ENCODE data around the gene ZMIZ1.

Gene ZMIZ1

DNA sequence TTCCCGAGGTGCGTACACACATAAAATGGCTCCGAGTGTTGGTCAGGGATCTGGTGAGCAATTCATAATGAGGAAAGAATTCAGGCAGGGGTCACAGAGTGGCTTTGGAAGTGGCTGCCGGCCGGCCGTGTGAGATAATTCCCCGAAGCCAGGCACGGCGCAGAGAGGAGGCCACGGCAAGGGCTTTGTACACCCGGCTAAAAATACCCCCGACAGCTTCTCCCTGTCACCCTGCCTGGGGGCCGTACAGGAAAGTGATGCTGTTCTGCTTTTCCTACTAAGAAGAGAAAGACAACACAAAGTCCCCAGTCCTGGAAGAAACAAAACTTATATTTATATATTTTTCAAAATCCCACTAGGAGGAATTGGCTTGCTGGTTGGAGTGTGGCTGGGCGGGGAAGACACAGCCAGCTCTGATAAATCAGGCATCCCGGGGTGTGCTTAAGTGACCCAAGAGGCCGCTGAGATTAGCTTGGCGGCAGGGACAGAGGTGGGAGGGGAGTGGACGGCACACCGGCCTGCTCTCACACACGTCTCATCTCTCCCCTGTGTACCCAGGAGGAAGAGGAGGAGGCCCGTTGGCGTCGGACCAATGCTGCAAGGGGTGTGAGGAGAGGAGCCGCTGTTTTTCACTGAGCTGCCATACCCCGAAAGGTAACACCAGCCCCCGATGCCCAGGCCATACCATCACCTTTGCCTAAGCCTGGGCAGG lies 70.5 kb downstream of the ZMIZ1 start:
- H3K4me3 ChIP-seq (ENCODE audit: control insufficient read depth, low read depth, low read length): no peak overlapping the region
- TF ChIP-seq, protein P1, sequence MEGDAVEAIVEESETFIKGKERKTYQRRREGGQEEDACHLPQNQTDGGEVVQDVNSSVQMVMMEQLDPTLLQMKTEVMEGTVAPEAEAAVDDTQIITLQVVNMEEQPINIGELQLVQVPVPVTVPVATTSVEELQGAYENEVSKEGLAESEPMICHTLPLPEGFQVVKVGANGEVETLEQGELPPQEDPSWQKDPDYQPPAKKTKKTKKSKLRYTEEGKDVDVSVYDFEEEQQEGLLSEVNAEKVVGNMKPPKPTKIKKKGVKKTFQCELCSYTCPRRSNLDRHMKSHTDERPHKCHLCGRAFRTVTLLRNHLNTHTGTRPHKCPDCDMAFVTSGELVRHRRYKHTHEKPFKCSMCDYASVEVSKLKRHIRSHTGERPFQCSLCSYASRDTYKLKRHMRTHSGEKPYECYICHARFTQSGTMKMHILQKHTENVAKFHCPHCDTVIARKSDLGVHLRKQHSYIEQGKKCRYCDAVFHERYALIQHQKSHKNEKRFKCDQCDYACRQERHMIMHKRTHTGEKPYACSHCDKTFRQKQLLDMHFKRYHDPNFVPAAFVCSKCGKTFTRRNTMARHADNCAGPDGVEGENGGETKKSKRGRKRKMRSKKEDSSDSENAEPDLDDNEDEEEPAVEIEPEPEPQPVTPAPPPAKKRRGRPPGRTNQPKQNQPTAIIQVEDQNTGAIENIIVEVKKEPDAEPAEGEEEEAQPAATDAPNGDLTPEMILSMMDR (conservative IDR thresholded peaks at IDR 0.05; ENCODE audit: control insufficient read depth, insufficient read depth, low read depth, low read length): no peak
- DNase-seq (ENCODE audit: low read depth): peak; percentile 93

DNA sequence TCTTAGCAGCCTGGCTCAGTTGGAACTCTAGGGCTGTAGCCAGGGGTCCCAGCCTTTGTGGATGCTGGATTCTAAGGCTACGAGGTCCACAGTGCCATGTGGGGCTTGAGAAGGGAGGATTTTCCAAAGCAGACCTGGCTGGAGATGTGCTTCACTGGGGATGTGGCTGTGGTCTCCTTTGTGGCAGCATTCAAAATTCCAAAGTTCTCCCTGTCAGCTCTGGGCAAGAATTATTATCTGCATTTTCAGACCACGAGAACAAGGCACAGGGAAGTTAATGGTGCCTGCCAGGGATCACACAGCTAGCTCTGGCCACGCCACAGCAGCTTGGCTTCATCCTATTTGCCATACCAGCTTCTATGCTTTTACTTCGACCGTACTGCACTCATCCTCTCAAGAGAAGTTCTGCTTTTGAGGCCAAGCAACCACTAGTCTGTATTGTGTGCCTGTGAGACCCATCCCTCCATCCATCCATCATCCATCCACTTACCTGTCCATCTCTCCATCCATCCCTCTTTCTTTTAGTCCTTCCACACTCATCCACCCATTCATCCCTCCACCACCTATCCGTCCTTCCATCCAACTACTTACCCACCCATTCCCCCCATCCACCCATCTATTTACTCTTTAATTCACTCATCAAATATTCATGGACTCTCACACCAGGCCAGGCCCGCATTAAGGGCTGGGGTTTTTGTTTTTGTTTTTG lies 71.5 kb downstream of the ZMIZ1 start:
- TF ChIP-seq, protein P1 (conservative IDR thresholded peaks at IDR 0.05; ENCODE audit: control insufficient read depth, insufficient read depth, low read depth, low read length): no peak
- no peak overlapping the region for H3K4me3 ChIP-seq (ENCODE audit: control insufficient read depth, low read depth, low read length)
- DNase-seq (ENCODE audit: low read depth): no peak

DNA sequence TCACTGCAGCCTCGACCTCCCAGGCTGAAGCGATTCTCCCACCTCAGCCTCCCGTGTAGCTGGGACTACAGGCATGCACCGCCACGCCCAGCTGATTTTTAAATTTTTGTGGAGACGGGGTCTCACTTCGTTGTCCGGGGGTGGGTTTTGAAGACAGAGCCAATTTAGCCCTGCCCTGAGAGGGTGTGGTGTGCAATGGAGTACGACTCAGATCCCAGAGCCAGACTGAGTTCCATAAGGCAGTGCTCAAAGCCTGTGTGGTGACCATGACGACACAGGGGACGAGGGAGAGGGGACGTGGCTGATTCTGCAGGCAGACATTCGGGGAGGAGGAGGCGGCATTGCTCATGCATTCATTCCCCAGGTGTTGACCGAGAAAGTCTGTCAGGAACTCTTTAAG lies 72.1 kb downstream of the ZMIZ1 start:
- H3K4me3 ChIP-seq (ENCODE audit: control insufficient read depth, low read depth, low read length): no peak overlapping the region
- TF ChIP-seq, protein P1 (conservative IDR thresholded peaks at IDR 0.05; ENCODE audit: control insufficient read depth, insufficient read depth, low read depth, low read length): no peak
- DNase-seq (ENCODE audit: low read depth): no peak

DNA sequence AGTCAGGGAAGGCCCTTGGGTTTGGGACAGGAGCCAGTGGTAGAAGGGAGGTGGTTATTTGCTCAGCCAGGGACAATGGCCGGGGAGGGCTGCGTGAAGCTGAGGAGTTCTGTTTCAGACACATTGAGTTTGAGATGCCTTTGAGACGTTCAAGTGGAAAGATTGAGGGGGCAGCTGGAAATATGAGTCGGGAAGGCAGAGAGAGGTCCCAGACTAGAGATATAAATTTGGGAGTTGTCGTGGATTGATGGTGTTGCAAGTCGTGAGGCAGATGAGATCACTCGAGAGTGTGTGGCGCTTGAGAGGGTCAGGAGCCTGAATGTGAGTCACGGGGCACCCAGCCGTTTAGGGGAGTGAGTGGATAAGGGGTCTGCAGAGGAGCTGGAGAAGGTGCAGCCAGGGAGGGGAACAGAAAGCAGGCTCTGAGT lies 73.3 kb downstream of the ZMIZ1 start:
- TF ChIP-seq, protein P1 (conservative IDR thresholded peaks at IDR 0.05; ENCODE audit: control insufficient read depth, insufficient read depth, low read depth, low read length): no peak
- H3K4me3 ChIP-seq (ENCODE audit: control insufficient read depth, low read depth, low read length): no peak overlapping the region
- DNase-seq (ENCODE audit: low read depth): peak; percentile 83

DNA sequence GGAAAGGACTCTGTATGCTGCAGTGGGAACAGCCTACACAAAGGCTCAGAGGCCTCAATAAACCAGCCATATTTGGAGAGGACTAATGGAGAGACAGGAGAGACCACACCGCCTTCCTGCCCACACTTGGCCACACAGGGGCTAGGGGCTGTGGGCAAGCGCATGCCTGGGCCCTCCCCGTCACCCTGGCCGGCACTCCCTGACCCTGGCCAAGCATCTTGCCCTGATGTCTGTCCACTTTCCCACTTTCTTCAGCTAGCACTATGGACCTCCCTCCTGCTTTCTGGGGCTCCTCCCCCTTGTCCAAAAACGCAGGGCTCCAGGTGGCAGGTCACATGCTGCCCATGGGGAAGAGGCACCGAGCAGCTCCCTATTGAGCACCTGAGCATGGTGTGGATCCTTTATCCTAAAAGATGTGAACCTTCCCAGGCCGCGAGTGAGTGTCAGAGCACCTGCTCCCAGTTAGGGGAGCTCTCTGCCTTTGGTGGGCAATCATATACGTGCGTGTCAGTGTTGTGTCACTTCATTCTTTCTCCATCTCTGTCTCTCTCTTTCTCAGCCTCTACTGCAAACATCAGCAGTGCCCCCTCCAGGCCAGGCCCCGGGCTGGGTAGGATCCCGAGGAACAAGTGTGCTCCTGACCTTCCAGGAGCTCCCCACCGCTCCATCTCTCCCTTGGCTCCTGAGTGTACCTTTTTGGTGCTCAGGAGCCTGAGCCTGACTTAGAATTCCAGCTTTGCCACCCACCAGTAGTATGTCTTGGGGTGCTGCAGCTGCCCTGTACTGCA lies 74.0 kb downstream of the ZMIZ1 start:
- TF ChIP-seq, protein P1 (conservative IDR thresholded peaks at IDR 0.05; ENCODE audit: control insufficient read depth, insufficient read depth, low read depth, low read length): peak; percentile 7
- no peak for DNase-seq (ENCODE audit: low read depth)
- no peak overlapping the region for H3K4me3 ChIP-seq (ENCODE audit: control insufficient read depth, low read depth, low read length)

DNA sequence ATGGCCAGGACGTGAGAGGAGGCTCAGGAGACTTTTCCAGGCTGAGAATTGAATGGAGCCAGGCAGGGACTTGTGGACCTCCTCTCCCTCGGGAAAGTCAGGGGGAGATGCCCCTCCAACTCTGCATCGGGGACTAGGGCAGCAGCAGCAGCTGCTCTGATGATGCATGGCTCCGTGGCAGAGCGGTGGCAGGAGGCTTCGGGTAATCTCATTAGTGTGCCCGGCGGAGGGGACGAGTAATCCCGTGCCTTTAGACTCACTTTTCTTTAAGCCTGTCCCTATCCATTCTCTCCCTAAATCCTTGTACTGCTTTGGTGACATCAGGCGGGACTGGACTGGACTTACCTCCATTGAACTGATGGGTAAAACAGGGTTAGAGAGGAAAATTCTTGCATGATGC lies 75.1 kb downstream of the ZMIZ1 start:
- DNase-seq (ENCODE audit: low read depth): no peak
- H3K4me3 ChIP-seq (ENCODE audit: control insufficient read depth, low read depth, low read length): no peak overlapping the region
- TF ChIP-seq, protein P1 (conservative IDR thresholded peaks at IDR 0.05; ENCODE audit: control insufficient read depth, insufficient read depth, low read depth, low read length): no peak
